Measurements from ENCODE around the gene MROH7.
A peak's percentile ranks its signal among the peaks of the same experiment; 100 is the strongest.

MROH7 gene

DNA sequence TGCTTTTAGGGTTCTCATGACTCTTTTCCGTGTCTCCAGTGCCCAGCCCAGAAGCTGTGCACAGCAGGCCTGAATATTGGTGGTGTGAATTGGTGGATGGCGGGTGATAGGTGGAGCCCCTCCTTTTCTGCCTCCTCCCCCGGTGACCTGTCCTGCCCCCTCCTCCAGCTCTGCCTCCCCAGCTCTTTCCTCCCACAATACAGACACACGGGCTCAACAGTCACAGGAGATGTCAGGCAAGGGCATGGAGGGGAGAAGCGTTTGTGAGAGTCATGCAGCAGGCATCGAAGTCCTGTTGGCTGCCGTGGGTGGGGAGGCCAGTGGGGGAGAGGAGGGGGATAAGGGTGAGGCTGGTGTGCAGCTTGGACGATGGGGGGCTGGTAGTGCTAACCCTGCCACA lies 56.8 kb downstream of the MROH7 start:
- no peak for DNase-seq (ENCODE audit: low read depth)

DNA sequence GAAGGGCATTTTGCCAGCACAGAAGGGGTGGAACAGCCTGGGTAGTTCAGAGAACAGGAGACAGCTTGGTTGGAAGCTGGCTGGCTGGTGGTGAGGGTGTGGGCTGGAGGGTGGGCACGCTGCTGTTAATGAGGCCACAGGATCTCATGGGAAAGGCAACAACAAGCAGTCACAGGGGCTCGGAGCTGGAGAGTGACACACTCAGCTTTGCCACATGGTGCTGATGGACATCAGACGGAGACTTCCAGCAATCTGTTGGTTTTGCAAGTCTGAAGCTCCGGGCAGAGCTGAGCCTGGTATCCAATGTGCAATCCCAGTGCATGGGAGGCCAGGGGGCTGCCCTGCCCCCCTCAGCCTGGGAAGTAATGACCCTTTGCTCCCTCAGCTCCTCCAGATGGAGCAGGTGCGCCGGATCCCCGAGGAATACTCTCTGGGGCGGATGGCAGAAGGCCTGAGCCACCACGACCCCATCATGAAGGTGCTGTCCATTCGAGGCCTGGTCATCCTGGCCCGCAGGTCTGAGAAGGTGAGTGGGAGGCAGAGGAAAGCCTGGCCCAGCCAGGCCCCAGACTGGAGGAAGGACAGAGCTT lies 58.4 kb downstream of the MROH7 start:
- no peak for DNase-seq (ENCODE audit: low read depth)

DNA sequence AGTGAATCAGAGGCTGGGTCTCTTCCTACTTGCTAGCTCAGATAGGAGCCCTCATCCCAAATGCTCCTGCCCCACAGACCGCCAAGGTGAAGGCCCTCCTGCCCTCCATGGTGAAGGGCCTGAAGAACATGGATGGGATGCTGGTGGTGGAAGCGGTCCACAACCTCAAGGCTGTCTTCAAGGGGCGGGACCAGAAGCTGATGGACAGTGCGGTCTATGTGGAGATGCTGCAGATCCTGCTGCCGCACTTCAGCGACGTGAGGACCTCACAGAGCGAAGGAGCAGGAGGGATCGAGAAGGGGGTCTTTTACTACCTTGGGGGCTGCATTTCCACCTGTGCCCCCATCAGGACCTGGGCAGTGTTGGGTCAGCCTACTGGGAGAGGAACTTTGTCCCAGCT lies 59.5 kb downstream of the MROH7 start:
- no peak for DNase-seq (ENCODE audit: low read depth)

DNA sequence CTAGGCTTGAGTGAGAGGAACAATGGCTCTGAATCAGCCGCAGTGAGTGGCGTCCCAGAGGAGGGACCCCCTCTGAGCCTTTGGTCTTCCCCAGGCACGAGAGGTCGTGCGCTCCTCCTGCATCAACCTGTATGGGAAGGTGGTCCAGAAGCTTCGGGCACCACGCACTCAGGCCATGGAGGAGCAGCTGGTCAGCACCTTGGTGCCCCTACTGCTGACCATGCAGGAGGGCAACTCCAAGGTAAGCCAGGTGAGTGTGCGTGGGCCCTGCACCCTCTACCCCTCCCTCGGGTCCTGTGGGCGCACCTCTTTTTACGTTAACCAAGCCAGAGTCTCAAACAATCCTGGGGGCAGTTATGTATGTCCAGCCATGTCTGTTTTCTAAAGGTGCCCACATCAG lies 60.4 kb downstream of the MROH7 start:
- no peak for DNase-seq (ENCODE audit: low read depth)

DNA sequence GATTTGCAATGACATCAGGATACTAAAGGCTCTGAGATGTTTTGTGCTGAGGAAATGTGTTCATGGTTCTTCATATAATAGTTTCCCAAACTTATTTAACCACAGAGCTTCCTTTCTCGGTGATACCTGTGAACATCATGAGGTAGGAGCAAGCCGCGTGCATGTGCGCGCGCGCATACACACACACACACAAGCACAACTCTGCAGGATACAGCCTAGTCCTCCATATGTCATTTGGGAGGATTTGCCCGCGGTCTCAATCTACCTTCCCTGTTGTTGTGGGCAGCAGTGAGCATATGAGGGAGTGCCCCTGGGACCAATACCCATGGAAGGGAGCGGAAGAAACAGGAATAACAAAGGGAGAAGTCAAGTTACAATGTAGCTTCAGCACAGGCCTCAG lies 61.9 kb downstream of the MROH7 start:
- no peak for DNase-seq (ENCODE audit: low read depth)

DNA sequence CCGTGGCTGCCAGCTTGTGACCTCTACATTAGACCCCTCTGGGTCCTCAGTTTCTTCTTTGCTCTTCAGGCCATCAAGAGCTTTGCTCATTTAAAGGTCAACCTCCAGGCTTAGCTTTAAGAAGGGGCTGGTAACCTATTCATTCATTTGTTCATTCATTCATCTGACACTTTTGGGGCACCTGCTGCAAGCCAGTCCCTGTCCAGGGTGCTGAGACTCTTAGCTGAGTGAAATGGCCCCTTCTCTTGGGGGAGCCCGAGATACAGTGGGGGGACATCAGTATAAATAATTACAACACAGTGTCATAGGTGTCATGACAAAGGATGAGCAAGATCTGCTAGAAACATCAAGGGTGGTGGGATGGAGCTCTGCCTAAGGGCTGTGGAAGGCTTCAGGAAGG lies 63.6 kb downstream of the MROH7 start:
- DNase-seq (ENCODE audit: low read depth), result no peak

DNA sequence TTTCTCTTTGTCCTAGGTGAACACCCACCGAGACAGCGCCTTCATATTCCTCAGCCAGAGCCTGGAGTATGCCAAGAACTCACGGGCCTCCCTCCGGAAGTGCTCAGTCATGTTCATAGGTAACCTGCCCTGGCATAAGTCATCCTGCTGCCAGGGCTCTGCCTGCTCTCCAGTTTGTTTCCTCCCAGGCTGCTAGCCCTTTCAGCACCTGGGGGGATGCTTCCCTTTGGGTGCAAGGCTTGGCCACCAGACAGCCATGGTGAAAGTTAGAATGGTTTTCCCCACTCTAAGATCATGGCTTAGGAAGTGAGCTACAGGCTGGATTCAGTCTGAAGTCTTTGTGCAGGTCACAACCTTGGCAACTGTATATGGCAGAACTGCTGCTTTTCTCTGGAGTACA lies 64.8 kb downstream of the MROH7 start:
- DNase-seq (ENCODE audit: low read depth), result no peak

DNA sequence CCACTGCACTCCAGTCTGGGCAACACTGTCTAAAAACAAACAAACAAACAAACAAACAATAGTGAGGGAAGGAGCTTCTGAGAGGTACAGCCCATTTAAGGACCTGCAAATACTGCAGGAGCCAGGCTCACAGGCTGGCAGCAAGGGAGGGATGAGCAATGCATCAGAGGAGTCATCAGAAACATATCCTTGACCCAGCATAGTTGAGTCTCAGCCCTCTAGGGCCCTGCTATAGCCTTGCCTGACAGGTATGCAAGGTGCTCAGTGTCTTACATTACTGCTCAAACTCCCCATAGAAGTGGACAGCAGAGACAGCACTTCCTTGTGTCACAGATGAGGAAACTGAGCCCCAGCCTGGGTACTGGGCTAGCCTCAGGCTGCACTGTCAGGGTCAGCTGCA lies 66.8 kb downstream of the MROH7 start:
- DNase-seq (ENCODE audit: low read depth), result no peak

DNA sequence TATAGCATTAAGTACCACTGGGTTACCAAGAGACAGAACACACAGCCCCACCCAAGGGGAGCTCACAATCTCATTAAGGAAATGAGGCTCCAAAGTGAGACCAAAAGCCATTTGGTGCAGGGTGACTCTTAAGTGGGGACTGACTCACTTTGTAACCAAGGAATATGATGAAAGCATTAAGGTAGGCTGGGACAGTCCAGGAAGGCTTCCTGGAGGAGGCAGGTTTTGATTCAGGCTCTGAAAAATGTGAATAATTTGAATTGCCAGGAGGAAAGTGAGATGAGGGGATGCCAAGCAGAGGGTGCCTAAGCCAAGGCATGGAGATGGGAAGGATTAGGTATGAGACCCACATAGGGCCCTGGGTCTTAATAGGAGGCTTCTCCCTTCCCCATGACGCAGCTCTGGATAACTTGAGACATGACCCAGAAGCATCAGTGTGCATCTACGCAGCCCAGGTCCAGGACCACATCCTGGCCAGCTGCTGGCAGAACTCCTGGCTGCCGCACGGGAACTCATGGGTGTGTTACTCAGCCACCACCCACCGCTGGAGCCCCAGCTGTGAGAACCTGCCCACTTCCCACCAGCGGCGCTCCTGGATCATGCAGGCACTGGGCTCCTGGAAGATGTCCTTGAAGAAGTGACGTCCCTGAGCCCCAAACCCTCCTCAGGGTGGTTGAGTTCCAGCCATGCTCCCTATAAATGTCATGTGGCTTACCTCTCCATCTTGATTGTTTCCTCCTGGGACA lies 68.1 kb downstream of the MROH7 start:
- DNase-seq (ENCODE audit: low read depth), result no peak

DNA sequence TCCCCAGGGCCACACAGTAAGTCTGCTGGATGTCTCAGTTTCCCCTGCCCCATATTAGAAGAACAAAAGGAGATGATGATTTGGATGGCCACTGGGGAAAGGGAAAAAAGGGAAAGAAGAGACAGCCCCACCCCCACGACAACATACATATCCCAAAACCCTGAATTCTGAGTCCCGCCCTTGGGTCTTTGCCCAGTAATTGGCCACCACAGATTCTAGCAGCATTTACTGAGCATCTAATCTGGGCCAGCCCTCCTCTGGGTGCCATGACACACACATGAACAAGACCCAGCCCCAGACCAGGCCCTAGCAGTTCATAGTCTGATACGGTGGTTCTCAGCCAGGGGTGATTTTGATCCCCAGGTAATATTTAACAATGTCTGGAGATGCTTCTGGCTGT lies 68.8 kb downstream of the MROH7 start:
- DNase-seq (ENCODE audit: low read depth), result no peak

DNA sequence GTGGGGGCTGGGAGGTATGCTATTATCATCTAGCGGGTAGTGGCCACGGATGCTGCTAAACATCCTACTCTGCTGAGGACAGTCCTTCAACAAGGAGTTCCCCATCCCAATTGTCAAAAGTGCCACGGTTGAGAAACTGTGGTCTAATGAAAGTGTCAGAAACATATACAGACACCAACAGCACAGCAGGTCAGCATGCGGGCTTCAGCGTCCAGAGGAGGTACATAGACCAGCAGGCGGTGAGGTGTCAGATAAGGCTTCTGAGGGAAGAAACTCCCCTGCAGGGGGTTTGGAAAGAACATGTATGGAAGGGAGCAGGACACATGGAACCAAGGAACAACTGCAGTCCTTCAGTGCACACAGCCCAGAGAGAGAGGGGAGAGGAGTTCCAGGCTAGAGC lies 69.3 kb downstream of the MROH7 start:
- no peak for DNase-seq (ENCODE audit: low read depth)

DNA sequence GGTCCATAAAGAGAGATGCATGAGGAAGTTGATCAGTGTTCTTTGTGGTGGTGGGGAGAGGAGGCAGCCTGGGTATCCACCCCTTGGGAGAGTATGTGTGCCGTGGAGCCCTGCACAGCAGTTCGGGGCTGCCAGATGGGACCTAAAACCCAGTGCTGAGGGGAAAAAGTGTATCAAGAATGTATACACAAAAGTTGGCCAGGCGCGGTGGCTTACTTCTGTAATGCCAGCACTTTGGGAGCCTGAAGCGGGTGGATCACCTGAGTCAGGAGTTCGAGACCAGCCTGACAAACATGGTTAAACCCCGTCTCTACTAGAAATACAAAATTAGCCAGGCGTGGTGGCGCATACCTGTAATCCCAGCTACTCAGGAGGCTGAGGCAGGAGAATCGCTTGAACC lies 70.0 kb downstream of the MROH7 start:
- DNase-seq (ENCODE audit: low read depth), result no peak

DNA sequence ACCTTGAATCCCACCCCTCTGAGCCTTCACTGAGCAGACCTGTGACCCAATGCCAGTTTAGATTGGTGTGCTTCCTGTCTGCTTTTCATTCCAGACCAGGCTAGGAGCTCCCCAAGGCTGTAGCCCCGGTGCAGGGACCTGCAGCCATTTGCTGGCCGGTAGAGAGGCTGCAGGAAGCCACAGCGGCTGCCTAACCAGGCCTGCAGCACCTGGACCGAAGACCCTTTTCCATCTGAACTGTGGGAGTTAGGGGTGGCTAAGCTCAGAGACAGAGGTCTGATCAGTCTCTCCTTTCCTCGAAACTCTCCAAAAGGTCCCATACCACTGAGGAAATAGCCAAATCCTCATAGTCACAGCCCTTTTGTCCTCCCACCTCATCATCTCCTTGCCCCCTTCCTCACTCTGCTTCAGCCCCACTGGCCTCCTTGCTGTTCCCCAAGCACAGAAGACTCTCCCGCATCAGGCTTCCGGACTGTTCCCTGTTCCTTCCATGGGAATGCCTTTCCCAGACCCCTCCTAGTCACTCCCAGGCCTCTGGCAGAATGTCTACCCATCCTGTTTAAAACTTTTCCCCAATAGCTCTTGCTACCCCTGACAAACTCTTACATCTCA lies 73.4 kb downstream of the MROH7 start:
- no peak for DNase-seq (ENCODE audit: low read depth)

DNA sequence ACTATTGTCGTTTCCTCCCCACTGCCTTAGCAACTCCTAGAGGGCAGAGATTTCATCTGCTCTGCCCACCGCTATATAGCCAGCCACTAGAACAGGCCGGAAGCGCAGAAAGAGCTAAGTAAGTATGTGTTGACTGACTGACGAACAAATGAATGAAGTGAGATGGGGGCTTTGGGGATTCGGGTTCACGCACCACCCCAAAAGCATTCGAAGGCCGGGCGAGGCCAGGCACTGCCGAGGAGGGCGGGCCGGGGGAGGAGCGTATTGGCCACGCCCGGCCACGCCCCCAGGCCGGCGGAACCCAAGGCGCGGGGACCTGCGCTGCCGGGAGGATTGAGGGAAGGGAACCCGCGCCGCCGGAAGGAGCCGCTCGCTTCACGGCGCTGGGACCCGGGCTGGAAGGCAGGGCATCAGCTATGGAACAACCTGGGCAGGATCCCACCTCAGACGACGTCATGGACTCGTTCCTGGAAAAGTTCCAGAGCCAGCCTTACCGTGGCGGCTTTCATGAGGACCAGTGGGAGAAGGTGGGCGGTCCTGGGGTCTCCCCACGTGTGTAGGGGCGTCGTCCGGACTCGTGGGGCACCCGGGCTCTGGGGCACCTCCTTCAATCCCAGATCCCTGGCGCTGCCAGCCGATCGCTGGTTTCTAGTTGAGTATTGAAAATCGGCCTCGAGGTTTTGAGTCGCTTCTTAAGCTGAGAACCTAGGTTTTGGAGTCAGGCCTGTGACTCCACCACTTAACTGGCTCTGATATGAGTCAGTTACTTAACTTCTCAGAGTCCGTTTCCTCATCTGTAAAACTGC lies 74.1 kb downstream of the MROH7 start, which contains the start of gene TTC4:
TTC4 (plus strand) TSS at position 369 of the 806 bp plus-strand sequence; CDS start at position 417, 48 bp downstream.
- peak; percentile 63 for DNase-seq (ENCODE audit: low read depth)

DNA sequence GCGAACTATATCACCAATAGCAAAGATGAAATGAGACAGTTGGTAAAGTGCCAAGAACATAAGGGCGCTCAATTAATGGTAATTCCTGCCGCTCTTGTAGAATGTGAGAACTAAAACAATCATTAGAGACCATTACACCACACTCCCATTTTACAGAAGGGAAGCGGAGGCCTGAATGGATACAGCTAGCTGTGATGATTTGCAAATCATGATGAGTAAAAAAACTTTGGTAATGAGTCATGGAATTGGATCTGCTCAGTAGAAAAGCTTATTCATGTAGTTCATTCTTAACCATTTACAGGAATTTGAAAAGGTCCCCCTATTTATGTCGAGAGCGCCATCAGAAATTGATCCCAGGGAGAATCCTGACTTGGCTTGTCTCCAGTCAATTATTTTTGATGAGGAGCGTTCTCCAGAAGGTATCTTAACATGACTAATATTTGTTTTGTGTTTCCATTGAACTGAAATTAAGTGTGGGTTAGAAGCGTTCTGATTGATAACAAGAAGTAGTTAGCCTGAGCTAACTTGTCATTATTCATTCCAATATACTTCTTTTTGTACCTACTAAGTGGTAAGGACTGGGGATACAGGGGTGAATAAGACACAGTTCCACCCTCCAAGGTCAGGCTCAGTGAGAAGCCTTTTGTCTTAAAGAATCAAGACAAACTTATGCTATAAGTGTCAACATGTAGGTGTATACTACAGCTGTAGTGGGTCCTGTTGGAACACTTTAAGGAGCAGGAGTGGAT lies 74.9 kb downstream of the MROH7 start:
- DNase-seq (ENCODE audit: low read depth), result no peak

DNA sequence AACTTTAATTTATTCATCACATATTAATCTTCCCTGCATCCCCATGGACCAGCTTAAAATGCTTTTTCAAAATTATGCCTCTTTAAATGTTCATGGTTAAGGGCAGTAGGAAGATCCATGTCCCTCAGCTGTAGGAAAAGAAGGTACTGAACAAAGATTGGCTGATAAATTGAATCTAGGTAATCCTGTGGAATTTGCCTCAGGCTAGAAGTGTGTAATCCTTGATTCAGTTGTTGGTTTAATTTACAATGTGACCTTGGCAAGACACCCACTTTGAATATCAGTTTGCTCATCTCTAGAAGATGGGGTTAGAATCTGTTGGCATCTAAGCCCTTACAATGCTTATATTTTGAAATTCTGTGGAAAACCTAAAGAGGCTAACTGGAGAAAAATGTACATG lies 80.1 kb downstream of the MROH7 start:
- no peak for DNase-seq (ENCODE audit: low read depth)

DNA sequence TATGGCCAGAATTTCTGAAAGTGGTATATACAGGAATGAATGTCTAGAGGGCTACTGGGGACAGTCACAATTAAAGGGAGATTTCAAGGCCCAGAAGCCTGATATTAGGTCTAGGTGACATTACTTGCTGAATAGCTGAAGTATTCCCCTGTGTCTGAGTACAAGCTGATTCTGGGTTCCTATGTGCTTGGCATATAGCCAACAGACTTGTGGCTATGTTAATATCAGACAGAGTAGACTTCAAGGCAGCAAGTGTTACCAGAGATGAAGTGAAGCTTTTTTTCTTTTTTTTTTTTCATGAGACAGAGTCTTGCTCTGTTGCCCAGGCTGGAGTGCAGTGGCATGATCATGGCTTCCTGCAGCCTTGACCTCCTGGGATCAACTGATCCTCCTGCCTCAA lies 82.4 kb downstream of the MROH7 start:
- no peak for DNase-seq (ENCODE audit: low read depth)

DNA sequence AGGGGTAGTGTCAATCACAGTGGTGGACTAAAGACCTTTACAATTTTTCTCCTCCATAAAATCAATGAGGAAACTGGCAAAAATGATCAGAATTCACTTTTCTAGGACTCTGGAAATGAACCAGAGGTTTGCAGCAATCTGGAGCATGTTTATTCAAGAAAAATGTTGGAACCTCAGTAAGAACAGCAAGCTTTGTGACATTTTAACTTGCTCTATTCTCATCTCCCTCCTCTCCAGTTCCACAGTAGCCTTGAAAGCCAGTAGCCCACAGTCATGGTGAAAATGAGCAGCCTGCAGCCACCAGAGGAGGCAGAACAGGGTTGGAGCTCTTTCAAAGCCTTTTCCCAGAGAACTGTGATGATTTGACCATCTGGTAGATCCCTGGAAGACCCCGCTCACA lies 83.2 kb downstream of the MROH7 start:
- no peak for DNase-seq (ENCODE audit: low read depth)

DNA sequence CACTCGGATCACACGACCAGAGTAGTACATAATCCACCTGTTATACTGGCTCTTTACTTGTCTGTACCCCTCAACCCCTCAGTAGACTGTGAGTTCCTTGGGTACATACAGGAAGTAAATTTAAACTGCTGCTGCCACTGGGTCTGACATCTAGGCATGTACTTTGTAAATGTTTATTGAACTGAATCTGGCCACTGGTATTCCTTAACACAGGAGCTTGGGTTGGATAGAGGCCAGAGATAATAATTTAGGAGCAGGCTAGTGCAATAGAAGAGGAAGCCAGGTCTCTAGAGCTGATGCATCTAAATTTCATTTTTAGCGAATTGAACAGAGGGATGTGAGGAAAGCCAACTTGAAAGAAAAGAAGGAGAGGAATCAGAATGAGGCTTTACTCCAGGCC lies 86.4 kb downstream of the MROH7 start:
- no peak for DNase-seq (ENCODE audit: low read depth)

DNA sequence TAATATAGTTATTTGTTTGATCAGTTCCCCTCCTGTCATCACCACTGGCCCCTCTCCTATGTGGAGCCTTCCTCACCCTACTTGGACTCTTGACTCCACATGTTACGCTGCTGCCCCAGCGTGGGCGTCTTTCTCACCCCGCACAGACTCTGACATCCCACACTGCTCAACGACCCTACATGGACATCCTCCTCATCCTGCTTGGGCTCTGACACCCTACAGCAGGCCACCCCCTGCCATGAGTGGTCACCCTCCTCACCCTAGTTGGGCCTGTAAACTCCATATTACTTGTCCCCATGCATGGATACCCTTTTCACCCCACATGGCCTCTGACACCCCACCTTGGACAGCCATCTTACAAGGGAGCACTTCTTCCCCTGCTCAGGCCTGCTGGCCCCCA lies 95.1 kb downstream of the MROH7 start:
- DNase-seq (ENCODE audit: low read depth), result no peak

DNA sequence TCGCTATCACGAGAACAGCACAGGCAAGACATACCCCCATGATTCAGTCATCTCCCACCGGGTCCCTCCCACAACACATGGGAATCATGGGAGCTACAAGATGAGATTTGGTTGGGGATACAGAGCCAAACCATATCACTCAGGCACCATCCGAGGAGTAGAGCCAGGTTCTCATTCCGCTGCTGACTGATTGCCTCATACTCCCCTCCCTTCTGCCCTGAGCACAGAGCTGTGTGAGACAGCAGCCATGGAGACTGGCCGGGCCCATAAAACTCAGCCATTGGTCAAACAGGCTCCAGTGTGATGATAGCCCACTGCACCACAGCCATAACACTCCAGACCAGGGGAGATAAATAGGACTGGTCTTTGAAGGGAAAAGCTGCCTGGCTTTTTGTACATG lies 96.7 kb downstream of the MROH7 start:
- DNase-seq (ENCODE audit: low read depth), result no peak

DNA sequence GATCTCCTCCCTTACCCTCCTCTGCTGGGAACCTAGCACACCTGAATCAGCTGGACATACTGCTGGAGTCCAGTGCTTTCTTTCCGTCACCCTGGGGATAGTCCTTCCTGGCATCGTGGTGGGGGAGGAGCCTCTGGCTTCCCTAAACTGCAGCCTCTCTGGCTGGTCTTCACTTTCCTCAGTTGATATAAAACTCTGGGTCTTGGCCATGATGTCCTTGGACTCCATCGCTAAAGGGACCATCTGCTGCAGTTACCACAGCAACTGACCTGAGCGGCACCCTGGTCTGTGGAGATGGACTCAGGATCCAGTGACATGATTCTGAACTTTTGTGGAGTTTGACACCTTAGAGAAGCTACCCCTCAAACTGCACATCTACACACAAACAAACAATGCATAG lies 99.9 kb downstream of the MROH7 start:
- DNase-seq (ENCODE audit: low read depth), result no peak

Measured in T-helper 22 cell (primary cell).